HG03442 (cell line): ENCODE measurements around the gene TFAP2E.

Experiments
- ATAC-seq: cut with Tn5 transposase; IDR thresholded peaks from one replicate; pipeline ENCODE4 v1.9.1; 2021; ENCODE audit warnings: mild to moderate bottlenecking, moderate library complexity; ENCODE audit not compliant: unreplicated experiment

The TFAP2E gene

GRCh38 chr1:35640380-35641232, 67.5 kb downstream of the TFAP2E start:
- ATAC-seq, result no peak

- peak; percentile 72 for ATAC-seq
Observed at GRCh38 chr1:35641233-35641866, 68.2 kb downstream of the TFAP2E start, which contains the start of gene PSMB2. TSS of gene PSMB2 (minus strand) at chr1:35641526. CDS start at chr1:35641432, 94 bp downstream.

GRCh38 chr1:35642471-35642955, 69.4 kb downstream of the TFAP2E start:
- ATAC-seq, result no peak

GRCh38 chr1:35644204-35644603, 71.1 kb downstream of the TFAP2E start:
- ATAC-seq, result no peak
